Spleen (tissue), 7 donors: ENCODE measurements around the gene TGFBRAP1.

Experiments
- CTCF ChIP-seq, 11 experiments: fragments of 200-600 bp in 7 of 11; fragments of 450-650 bp in 4 of 11; sonication (generic) in 4 of 11; IDR thresholded peaks in 8 of 11; conservative IDR thresholded peaks in 3 of 11; 1 replicate in 7 of 11; 2 replicates in 4 of 11; pipeline versions ENCODE4 v1.4.0 to v1.8.0; 2016 to 2021; ENCODE audit warnings: antibody characterized with exemption in 11 of 11, inconsistent platforms in 4 of 11, mild to moderate bottlenecking in 1 of 11
- POLR2A ChIP-seq, 3 donors: fragments of 450-650 bp; IDR thresholded peaks; one replicate each; pipeline ENCODE4 v1.5.1; 2017; ENCODE audit warnings: antibody characterized with exemption in 3 of 3, mild to moderate bottlenecking in 1 of 3
- donor health status: DM: no; HTN: no; CAD: no; lungs with moderate emphysema.
- donor health status: DM: no; HTN: no; CAD: no.
- donor health status: DM: no; HTN: no; CAD: no.

GRCh38 chr2:105242286-105242993 lies 87.1 kb downstream of the TGFBRAP1 start:
- TF ChIP-seq POLR2A (IDR thresholded peaks at IDR 0.05) (no peak), CTCF (IDR thresholded peaks at IDR 0.05 in 8 of 11, conservative IDR thresholded peaks at IDR 0.05 in 3 of 11) (no peak)
